Measurements from ENCODE around the gene ZNF407.

DNA sequence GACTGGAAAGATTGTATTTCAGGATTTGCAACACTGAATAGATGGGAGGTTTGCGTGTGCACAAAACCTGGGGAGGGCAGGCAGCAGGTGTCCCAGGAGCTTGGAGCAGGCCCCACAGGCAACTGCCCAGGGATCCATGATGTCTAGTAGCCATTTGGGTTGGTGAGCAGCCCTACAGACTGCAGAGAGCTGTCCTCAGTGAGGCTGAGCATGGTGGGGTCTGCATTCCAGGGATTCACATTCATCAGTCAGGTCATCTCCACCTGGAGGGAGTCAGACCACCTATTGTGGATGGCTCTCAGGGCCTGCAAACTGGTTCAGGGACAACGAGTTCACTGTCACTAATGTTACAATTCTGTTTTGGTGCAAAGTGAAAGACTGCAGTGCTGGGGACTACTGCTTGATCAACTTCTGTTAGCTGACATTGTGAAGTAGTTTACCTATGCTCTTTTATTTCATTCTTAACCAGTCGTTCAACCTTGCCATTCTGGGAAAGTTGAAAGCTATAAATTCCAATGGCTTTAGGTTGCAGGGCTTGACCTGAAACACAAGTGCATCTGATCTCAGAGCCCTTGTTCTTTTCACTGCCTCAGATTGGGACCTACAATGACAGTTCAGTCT, 222.6 kb downstream of the ZNF407 start:
- TF ChIP-seq, protein P1, sequence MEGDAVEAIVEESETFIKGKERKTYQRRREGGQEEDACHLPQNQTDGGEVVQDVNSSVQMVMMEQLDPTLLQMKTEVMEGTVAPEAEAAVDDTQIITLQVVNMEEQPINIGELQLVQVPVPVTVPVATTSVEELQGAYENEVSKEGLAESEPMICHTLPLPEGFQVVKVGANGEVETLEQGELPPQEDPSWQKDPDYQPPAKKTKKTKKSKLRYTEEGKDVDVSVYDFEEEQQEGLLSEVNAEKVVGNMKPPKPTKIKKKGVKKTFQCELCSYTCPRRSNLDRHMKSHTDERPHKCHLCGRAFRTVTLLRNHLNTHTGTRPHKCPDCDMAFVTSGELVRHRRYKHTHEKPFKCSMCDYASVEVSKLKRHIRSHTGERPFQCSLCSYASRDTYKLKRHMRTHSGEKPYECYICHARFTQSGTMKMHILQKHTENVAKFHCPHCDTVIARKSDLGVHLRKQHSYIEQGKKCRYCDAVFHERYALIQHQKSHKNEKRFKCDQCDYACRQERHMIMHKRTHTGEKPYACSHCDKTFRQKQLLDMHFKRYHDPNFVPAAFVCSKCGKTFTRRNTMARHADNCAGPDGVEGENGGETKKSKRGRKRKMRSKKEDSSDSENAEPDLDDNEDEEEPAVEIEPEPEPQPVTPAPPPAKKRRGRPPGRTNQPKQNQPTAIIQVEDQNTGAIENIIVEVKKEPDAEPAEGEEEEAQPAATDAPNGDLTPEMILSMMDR (IDR thresholded peaks at IDR 0.05; ENCODE audit: insufficient read depth, low read length): no peak
- TF ChIP-seq POLR2AphosphoS5 (IDR thresholded peaks at IDR 0.05; ENCODE audit: low read depth) (no peak), GABPA (IDR thresholded peaks at IDR 0.05; ENCODE audit: low read depth) (no peak), SPI1 (IDR thresholded peaks at IDR 0.05; ENCODE audit: borderline replicate concordance, low read depth) (no peak)
- TF ChIP-seq, protein P2, sequence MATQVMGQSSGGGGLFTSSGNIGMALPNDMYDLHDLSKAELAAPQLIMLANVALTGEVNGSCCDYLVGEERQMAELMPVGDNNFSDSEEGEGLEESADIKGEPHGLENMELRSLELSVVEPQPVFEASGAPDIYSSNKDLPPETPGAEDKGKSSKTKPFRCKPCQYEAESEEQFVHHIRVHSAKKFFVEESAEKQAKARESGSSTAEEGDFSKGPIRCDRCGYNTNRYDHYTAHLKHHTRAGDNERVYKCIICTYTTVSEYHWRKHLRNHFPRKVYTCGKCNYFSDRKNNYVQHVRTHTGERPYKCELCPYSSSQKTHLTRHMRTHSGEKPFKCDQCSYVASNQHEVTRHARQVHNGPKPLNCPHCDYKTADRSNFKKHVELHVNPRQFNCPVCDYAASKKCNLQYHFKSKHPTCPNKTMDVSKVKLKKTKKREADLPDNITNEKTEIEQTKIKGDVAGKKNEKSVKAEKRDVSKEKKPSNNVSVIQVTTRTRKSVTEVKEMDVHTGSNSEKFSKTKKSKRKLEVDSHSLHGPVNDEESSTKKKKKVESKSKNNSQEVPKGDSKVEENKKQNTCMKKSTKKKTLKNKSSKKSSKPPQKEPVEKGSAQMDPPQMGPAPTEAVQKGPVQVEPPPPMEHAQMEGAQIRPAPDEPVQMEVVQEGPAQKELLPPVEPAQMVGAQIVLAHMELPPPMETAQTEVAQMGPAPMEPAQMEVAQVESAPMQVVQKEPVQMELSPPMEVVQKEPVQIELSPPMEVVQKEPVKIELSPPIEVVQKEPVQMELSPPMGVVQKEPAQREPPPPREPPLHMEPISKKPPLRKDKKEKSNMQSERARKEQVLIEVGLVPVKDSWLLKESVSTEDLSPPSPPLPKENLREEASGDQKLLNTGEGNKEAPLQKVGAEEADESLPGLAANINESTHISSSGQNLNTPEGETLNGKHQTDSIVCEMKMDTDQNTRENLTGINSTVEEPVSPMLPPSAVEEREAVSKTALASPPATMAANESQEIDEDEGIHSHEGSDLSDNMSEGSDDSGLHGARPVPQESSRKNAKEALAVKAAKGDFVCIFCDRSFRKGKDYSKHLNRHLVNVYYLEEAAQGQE (IDR thresholded peaks at IDR 0.05; ENCODE audit: insufficient replicate concordance, low read depth): no peak
